ENCODE results near the gene GPRASP1. TPM values are rescaled to one million over a fixed set of nuclear protein-coding genes. Genes with fewer than 3 reads are reported as not detected.

Gene GPRASP1, protein sequence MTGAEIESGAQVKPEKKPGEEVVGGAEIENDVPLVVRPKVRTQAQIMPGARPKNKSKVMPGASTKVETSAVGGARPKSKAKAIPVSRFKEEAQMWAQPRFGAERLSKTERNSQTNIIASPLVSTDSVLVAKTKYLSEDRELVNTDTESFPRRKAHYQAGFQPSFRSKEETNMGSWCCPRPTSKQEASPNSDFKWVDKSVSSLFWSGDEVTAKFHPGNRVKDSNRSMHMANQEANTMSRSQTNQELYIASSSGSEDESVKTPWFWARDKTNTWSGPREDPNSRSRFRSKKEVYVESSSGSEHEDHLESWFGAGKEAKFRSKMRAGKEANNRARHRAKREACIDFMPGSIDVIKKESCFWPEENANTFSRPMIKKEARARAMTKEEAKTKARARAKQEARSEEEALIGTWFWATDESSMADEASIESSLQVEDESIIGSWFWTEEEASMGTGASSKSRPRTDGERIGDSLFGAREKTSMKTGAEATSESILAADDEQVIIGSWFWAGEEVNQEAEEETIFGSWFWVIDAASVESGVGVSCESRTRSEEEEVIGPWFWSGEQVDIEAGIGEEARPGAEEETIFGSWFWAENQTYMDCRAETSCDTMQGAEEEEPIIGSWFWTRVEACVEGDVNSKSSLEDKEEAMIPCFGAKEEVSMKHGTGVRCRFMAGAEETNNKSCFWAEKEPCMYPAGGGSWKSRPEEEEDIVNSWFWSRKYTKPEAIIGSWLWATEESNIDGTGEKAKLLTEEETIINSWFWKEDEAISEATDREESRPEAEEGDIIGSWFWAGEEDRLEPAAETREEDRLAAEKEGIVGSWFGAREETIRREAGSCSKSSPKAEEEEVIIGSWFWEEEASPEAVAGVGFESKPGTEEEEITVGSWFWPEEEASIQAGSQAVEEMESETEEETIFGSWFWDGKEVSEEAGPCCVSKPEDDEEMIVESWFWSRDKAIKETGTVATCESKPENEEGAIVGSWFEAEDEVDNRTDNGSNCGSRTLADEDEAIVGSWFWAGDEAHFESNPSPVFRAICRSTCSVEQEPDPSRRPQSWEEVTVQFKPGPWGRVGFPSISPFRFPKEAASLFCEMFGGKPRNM (N-terminal part only)
- 10 to 100 TPM in 5 of 8 experiments, 1 to 10 TPM in 3; 3.2 to 34.7 (median 16.4) TPM for total RNA-seq

GRCh38 chrX:102651242-102652011 lies at the start of gene GPRASP1:
TSS of gene GPRASP1 (plus strand) at chrX:102651483. CDS start at chrX:102653914, 2,431 bp downstream.
- ATAC-seq (replicated peaks in 6 of 8) = peak; percentile 46 to 86 (median 84)
- Histone ChIP-seq H3K4me3 (peak within 1 kb of the TSS; percentile 46 to 99 (median 58)), H3K27ac (peak within 1 kb of the TSS; percentile 71 to 91), H3K4me1 (replicated peaks in 1 of 2) (no peaks in the 10 kb centered on the region)
- no CpG with 5 or more reads among the region's 61 CpGs for WGBS, 10 experiments
- in situ Hi-C loops (cut with MboI; ENCODE audit: low pct_unique_long_range_greater_than_20kb in 2 of 9, low sequenced_read_pairs in 9 of 9, unreplicated experiment in 9 of 9) = no loop called here

DNA sequence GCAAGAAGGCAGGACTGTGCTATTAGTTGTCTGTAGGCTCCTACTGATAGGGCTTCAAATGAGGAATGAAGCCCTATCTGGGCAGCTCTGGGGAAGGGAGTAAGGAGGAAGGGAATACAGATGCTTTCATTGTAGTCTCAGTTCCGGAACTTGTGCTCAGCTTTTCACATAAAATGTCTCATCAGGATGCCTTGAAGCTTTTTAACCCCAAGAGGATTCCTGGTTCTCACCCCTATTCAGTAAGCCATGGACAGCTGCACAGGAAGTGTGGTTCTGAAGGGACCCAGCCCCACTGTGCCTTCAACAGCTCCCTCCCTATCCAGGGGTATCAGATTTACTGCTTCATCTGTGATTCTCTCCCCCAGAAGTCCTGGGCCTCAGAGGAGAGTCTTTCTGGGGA lies 47.0 kb upstream of the GPRASP1 start:
- in situ Hi-C loops (cut with MboI; ENCODE audit: low pct_unique_long_range_greater_than_20kb in 2 of 9, low sequenced_read_pairs in 9 of 9, unreplicated experiment in 9 of 9) = no loop called here
- WGBS, 10 experiments = 40 to 100% (median 80%) methylated on average over 1 of the region's 1 CpG; no CpG with 5 or more reads in 7 of the 10 experiments

GRCh38 chrX:102606115-102606514 lies 45.2 kb upstream of the GPRASP1 start:
- no peak for ATAC-seq (replicated peaks in 6 of 8)
- no peak overlapping the region for H3K4me3 ChIP-seq
- 43 to 100% (median 100%) methylated on average over 1 of the region's 1 CpG; no CpG with 5 or more reads in 4 of the 10 experiments for WGBS, 10 experiments
- peaks cover 0 to 6% of the 10 kb centered on the region in 2 donors for H3K4me1 ChIP-seq (replicated peaks in 1 of 2)
- in situ Hi-C loops (cut with MboI; ENCODE audit: low pct_unique_long_range_greater_than_20kb in 2 of 9, low sequenced_read_pairs in 9 of 9, unreplicated experiment in 9 of 9) = no loop called here
- no peak overlapping the region for H3K27ac ChIP-seq

More for the DNA sequence above, 47.0 kb upstream of the GPRASP1 start:
- no peak overlapping the region for H3K27ac ChIP-seq
- ATAC-seq (replicated peaks in 6 of 8) = no peak
- H3K4me3 ChIP-seq = no peak overlapping the region
- H3K4me1 ChIP-seq (replicated peaks in 1 of 2) = peaks cover 0 to 8% of the 10 kb centered on the region in 2 donors

DNA sequence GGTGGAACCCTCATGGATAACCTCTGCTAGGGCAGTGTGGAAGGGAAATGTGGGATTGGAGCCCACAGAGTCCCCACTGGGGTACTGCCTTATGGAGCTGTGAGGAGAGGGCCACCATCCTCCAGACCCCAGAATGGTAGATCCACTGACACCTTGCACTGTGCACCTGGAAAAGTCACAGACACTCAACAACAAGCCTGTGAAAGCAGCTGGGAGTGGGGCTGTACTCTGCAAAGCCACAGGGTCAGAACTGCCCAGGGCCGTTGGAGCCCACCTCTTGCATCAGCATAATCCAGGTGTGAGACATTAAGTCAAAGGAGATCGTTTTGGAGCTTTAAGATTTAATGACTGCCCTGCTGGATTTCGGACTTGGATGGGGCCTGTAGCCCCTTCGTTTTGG lies 40.4 kb upstream of the GPRASP1 start:
- WGBS, 10 experiments = 40% methylated on average over 1 of the region's 4 CpGs; no CpG with 5 or more reads in 9 of the 10 experiments
- no peak for ATAC-seq (replicated peaks in 6 of 8)
- in situ Hi-C loops (cut with MboI; ENCODE audit: low pct_unique_long_range_greater_than_20kb in 2 of 9, low sequenced_read_pairs in 9 of 9, unreplicated experiment in 9 of 9) = no loop called here

DNA sequence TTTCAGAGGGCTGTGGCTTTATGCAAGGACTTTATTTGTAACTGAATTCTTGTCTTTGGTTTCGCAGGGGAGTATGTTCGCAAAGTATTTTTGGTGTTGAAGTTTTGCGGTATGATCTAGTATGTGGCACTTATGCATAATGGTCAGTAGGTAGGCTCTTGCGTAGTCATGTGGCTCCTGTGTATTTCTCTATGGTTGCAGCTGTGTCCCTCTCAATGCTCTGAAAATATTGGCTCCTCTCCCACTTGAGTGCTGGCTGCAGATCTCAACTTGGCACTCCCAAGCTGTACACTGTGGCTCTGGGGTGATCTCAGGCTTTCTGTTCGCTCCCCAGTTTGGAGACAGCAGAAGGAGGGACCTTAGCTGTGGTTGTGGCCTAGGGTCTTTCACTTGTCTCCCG lies 27.2 kb upstream of the GPRASP1 start:
- H3K4me1 ChIP-seq (replicated peaks in 1 of 2) = no peaks in the 10 kb centered on the region
- ATAC-seq (replicated peaks in 6 of 8) = peak in 2 of 8 experiments; percentile 57 to 95
- no peak overlapping the region for H3K27ac ChIP-seq
- in situ Hi-C loops (cut with MboI; ENCODE audit: low pct_unique_long_range_greater_than_20kb in 2 of 9, low sequenced_read_pairs in 9 of 9, unreplicated experiment in 9 of 9) = no loop called here
- no peak overlapping the region for H3K4me3 ChIP-seq
- WGBS, 10 experiments = 33 to 100% (median 61%) methylated on average over 1 to 3 of the region's 6 CpGs; no CpG with 5 or more reads in 6 of the 10 experiments

More for the DNA sequence above, 40.4 kb upstream of the GPRASP1 start:
- no peak overlapping the region for H3K27ac ChIP-seq
- no peak overlapping the region for H3K4me3 ChIP-seq
- no peaks in the 10 kb centered on the region for H3K4me1 ChIP-seq (replicated peaks in 1 of 2)

DNA sequence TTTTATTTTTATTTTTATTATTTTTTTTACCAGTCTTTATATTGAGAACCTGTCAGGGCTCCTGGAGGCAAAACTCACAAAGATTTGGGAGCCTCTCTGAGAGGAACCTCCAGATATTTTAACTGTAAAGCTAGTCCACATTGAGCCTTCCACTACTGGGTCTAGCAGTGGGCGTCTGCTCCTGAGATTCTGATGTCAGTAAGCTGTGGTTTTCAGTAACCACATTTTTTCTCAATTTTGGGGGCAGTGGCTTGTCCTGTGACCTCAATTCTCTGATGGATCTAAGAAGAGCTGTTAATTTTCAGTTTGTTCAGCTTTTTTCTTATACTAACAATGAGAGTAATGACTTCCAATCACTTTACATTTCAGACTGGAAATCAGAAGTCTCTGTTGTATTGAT lies 23.6 kb upstream of the GPRASP1 start:
- WGBS, 10 experiments = 56% methylated on average over 1 of the region's 1 CpG; no CpG with 5 or more reads in 9 of the 10 experiments

GRCh38 chrX:102637561-102637960 lies 13.7 kb upstream of the GPRASP1 start:
- Histone ChIP-seq H3K4me1 (replicated peaks in 1 of 2) (no peaks in the 10 kb centered on the region), H3K4me3 (no peak overlapping the region), H3K27ac (no peak overlapping the region)
- in situ Hi-C loops (cut with MboI; ENCODE audit: low pct_unique_long_range_greater_than_20kb in 2 of 9, low sequenced_read_pairs in 9 of 9, unreplicated experiment in 9 of 9) = no loop called here
- ATAC-seq (replicated peaks in 6 of 8) = no peak
- 43 to 100% (median 100%) methylated on average over 1 of the region's 1 CpG; no CpG with 5 or more reads in 4 of the 10 experiments for WGBS, 10 experiments

More for the DNA sequence above, 23.6 kb upstream of the GPRASP1 start:
- Histone ChIP-seq H3K4me3 (no peak overlapping the region), H3K4me1 (replicated peaks in 1 of 2) (no peaks in the 10 kb centered on the region), H3K27ac (no peak overlapping the region)
- no peak for ATAC-seq (replicated peaks in 6 of 8)
- in situ Hi-C loops (cut with MboI; ENCODE audit: low pct_unique_long_range_greater_than_20kb in 2 of 9, low sequenced_read_pairs in 9 of 9, unreplicated experiment in 9 of 9) = no loop called here

DNA sequence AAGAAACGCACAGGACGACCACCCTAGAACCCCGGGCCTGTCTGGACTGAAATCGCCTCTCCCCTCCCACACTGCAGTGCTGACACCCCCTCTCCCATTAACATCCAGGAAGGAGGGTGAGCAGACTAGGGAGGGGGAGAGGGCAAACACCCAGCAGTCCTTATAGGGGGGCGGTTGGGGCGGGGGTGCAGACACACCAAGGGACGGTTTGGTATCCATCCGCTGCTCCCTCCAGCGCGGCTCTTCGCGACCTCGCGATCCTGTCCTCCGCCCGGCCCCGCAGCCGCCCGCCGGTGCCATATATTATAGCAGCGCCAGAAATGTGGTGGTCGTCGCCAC lies 411 bp upstream of the GPRASP1 start:
- Histone ChIP-seq H3K4me1 (replicated peaks in 1 of 2) (no peaks in the 10 kb centered on the region), H3K27ac (peak overlapping the region; percentile 71 to 91), H3K4me3 (peak overlapping the region; percentile 46 to 99 (median 58))
- ATAC-seq (replicated peaks in 6 of 8) = peak in 3 of 8 experiments; percentile 19 to 44 (median 41)
- in situ Hi-C loops (cut with MboI; ENCODE audit: low pct_unique_long_range_greater_than_20kb in 2 of 9, low sequenced_read_pairs in 9 of 9, unreplicated experiment in 9 of 9) = no loop called here
- WGBS, 10 experiments = no CpG with 5 or more reads among the region's 23 CpGs

DNA sequence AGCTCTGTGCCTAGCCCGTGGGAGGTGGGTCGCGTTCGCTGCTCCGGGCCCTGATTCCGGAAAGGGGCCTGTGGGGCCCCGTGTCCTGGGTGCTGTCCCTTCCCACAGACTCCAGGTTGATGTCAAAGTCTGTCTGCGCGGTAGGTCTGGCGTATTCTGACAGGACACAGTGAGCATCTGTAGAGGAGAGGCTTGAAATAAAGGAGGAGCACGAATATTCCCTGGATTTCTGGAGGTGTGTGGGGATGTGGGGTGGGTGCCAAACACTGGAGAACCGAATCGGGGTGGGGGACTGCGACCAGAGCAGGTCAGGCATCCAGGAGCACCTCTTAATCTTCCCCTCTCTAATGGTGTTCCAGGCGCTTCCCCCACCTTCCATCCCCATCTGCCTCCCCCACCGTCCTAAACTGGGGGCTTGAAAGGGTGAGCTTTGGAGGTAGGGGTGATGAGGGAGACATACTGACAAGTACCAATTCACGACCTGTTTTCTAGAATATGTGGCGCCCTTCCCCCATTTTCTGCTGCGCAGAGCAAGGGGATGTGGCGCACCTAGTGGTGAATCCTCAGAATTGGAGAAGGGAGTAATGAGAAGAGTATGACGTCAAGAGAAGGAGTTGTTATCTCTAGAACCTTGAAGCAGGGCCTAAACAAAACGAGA lies 877 bp downstream of the GPRASP1 start:
- peak overlapping the region; percentile 71 to 91 for H3K27ac ChIP-seq
- WGBS, 10 experiments = 10 to 27% methylated on average over 2 to 4 of the region's 22 CpGs; no CpG with 5 or more reads in 8 of the 10 experiments
- H3K4me1 ChIP-seq (replicated peaks in 1 of 2) = no peaks in the 10 kb centered on the region
- peak overlapping the region; percentile 46 to 99 (median 58) for H3K4me3 ChIP-seq
- in situ Hi-C loops (cut with MboI; ENCODE audit: low pct_unique_long_range_greater_than_20kb in 2 of 9, low sequenced_read_pairs in 9 of 9, unreplicated experiment in 9 of 9) = no loop called here
- ATAC-seq (replicated peaks in 6 of 8) = peak; percentile 13 to 70 (median 54)

GRCh38 chrX:102654696-102655095 lies 3.4 kb downstream of the GPRASP1 start:
- WGBS, 10 experiments = 49% methylated on average over 2 of the region's 2 CpGs; no CpG with 5 or more reads in 9 of the 10 experiments
- no peak overlapping the region for H3K27ac ChIP-seq
- no peak for ATAC-seq (replicated peaks in 6 of 8)
- in situ Hi-C loops (cut with MboI; ENCODE audit: low pct_unique_long_range_greater_than_20kb in 2 of 9, low sequenced_read_pairs in 9 of 9, unreplicated experiment in 9 of 9) = no loop called here
- H3K4me3 ChIP-seq = no peak overlapping the region
- no peaks in the 10 kb centered on the region for H3K4me1 ChIP-seq (replicated peaks in 1 of 2)

DNA sequence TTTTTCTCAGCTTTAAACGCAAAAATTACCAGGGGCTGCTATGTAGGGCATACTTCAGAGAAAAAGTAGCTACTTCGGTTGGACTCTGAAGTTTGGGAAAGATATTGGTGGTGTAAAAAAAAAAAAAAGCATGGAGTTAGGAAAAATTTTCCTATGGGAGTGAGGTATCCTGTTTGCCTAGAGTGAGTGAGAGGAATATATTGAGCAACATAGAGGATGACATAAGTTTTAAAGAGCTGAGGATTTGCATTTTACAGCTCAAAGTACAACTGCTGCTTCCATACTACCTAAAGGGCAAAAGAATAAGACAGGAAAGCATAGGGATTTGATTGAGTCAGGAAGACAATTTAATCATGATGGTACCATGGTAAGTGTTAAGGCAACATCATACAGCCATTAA lies 7.3 kb downstream of the GPRASP1 start:
- in situ Hi-C loops (cut with MboI; ENCODE audit: low pct_unique_long_range_greater_than_20kb in 2 of 9, low sequenced_read_pairs in 9 of 9, unreplicated experiment in 9 of 9) = no loop called here
- Histone ChIP-seq H3K4me3 (peak overlapping the region in 1 of 5 donors; percentile 56), H3K4me1 (replicated peaks in 1 of 2) (no peaks in the 10 kb centered on the region), H3K27ac (no peak overlapping the region)
- peak in 1 of 8 experiments; percentile 9 for ATAC-seq (replicated peaks in 6 of 8)
- WGBS, 10 experiments = 0 to 60% (median 25%) methylated on average over 1 to 2 of the region's 2 CpGs; no CpG with 5 or more reads in 6 of the 10 experiments

All from motor neuron (in vitro differentiated cells).